K562 (cell line): ENCODE measurements around the gene RMI1. TPM values are rescaled to one million over a fixed set of nuclear protein-coding genes. Genes with fewer than 3 reads are reported as not detected.

Experiments
- AFF4 ChIP-seq: sonication (generic); formaldehyde crosslinking; IDR thresholded peaks from 2 replicates; pipeline ENCODE4 v1.8.0; 2023; ENCODE audit warnings: mild to moderate bottlenecking, missing genetic modification reagents
- ATF4 ChIP-seq: fragments of 450-650 bp; formaldehyde crosslinking; IDR thresholded peaks from 2 replicates; pipeline ENCODE4 v1.4.0; 2022; ENCODE audit warnings: mild to moderate bottlenecking, moderate library complexity
- EHMT2 ChIP-seq: fragments of 450-650 bp; IDR thresholded peaks from 2 replicates; pipeline ENCODE4 v1.6.1; 2018; ENCODE audit warnings: antibody characterized with exemption
- GABPB1 ChIP-seq: sonication (generic); formaldehyde crosslinking; IDR thresholded peaks from 2 replicates; pipeline ENCODE4 v1.8.0; 2022; ENCODE audit warnings: mild to moderate bottlenecking, missing genetic modification reagents
- MAFG ChIP-seq: fragments of 450-650 bp; conservative IDR thresholded peaks from 2 replicates; pipeline ENCODE4 v1.6.1; 2016; ENCODE audit warnings: missing genetic modification characterization, missing compliant biosample characterization
- MTA1 ChIP-seq: fragments of 450-650 bp; IDR thresholded peaks from 2 replicates; pipeline ENCODE4 v1.6.1; 2017; ENCODE audit warnings: borderline replicate concordance
- MTF1 ChIP-seq: fragments of 250-450 bp; sonication (Bioruptor Pico); IDR thresholded peaks from 2 replicates; pipeline ENCODE4 v1.9.0; 2021; ENCODE audit warnings: moderate library complexity, mild to moderate bottlenecking, inconsistent platforms, borderline replicate concordance
- NFE2L1 ChIP-seq: fragments of 450-650 bp; IDR thresholded peaks from 2 replicates; pipeline ENCODE4 v1.6.1; 2016; ENCODE audit warnings: missing genetic modification characterization, low read depth, mild to moderate bottlenecking, missing compliant biosample characterization, moderate library complexity, borderline replicate concordance
- NR2F6 ChIP-seq: fragments of 450-650 bp; formaldehyde crosslinking; IDR thresholded peaks from 2 replicates; pipeline ENCODE4 v1.4.0; 2020; ENCODE audit warnings: mild to moderate bottlenecking
- POLR2A ChIP-seq: fragments of 450-650 bp; conservative IDR thresholded peaks from 2 replicates; pipeline ENCODE4 v1.6.1; 2016
- SIX5 ChIP-seq, 2 experiments: IDR thresholded peaks; 2 replicates each; pipeline ENCODE4 v1.6.1; 2011; ENCODE audit warnings: low read length in 2 of 2, borderline replicate concordance in 1 of 2, low read depth in 1 of 2, mild to moderate bottlenecking in 1 of 2, moderate library complexity in 1 of 2; ENCODE audit not compliant: insufficient read depth in 1 of 2
- ZNF407 ChIP-seq: fragments of 450-650 bp; IDR thresholded peaks from 2 replicates; pipeline ENCODE4 v1.6.1; 2016; ENCODE audit warnings: low read depth
- ZNF507 ChIP-seq: conservative IDR thresholded peaks from 2 replicates; pipeline ENCODE4 v1.6.1; 2017; ENCODE audit warnings: missing genetic modification characterization, missing compliant biosample characterization
- polyA plus RNA-seq, 8 experiments: library from polyadenylated mRNA; depleted of rRNA in 4 of 8; stranded (reverse) in 5 of 8; unstranded in 3 of 8; fragments of >200 nt; fragmentation: Nextera tagmentation in 2 of 8; fragmentation: Illumina TruSeq in 1 of 8; extraction: Ambion mirVana in 2 of 8; extraction: Trizol in 1 of 8; gene quantifications; 2 replicates each; pipeline versions ENCODE4 v1.2.1 to v1.2.3, GENCODE V29; 2011 to 2014; ENCODE audit warnings: inconsistent platforms in 1 of 8, missing spikeins in 1 of 8
- total RNA-seq, 7 experiments: library from RNA; depleted of rRNA in 6 of 7; stranded (reverse); fragments of >200 nt in 6 of 7; fragmentation: Illumina TruSeq in 2 of 7; extraction: Trizol in 2 of 7; gene quantifications; 2 replicates each; pipeline versions ENCODE4 v1.2.1 to v1.2.3, GENCODE V29; 2011 to 2021; ENCODE audit warnings: low replicate concordance in 1 of 7

RMI1 gene
- total and polyA plus RNA-seq, 9 of the 15 experiments (the other 6 are each of a cell fraction or from before 2014, with no cell fraction given), result 3.0 to 17.4 (median 10.6) TPM

GRCh38 chr9:83981126-83981871, 694 bp downstream of the RMI1 start (continued):
- TF ChIP-seq AFF4 (CRISPR knock-in tag), result no peak
- TF ChIP-seq EHMT2, result no peak
- no peak for TF ChIP-seq ZNF407
- no peak for TF ChIP-seq NR2F6 (CRISPR knock-in tag)
- no peak for TF ChIP-seq MTF1 (CRISPR knock-in tag)
- TF ChIP-seq NFE2L1 (tag), result peak; percentile 53
- TF ChIP-seq POLR2A, result no peak
- no peak for TF ChIP-seq SIX5 (IDR thresholded peaks at IDR 0.05; ENCODE audit: borderline replicate concordance in 1 of 2, insufficient read depth in 1 of 2, low read depth in 1 of 2, low read length in 2 of 2)
- TF ChIP-seq ZNF507 (tag), result no peak
- TF ChIP-seq ATF4, result no peak
- peak; percentile 92 for TF ChIP-seq MAFG (tag)
- TF ChIP-seq MTA1, result no peak
- TF ChIP-seq GABPB1 (CRISPR knock-in tag), result no peak
